Gastroesophageal sphincter (tissue), 3 donors: Measurements from ENCODE around the gene ZMYND11.

ENCODE experiments used
- CTCF ChIP-seq, 4 experiments: fragments of 200-600 bp in 2 of 4; fragments of 450-650 bp in 2 of 4; sonication (generic) in 1 of 4; IDR thresholded peaks; one replicate each; pipeline ENCODE4 v1.5.1; 2017 to 2019; ENCODE audit warnings: antibody characterized with exemption in 4 of 4, mild to moderate bottlenecking in 2 of 4, moderate library complexity in 2 of 4
- EP300 ChIP-seq: sonication (generic); formaldehyde crosslinking; IDR thresholded peaks from one replicate; pipeline ENCODE4 v1.6.1; 2017; ENCODE audit warnings: antibody characterized with exemption, mild to moderate bottlenecking
- POLR2AphosphoS5 ChIP-seq: sonication (generic); formaldehyde crosslinking; IDR thresholded peaks from one replicate; pipeline ENCODE4 v1.6.1; 2017; ENCODE audit warnings: antibody characterized with exemption

- TF ChIP-seq EP300 (no peak), POLR2AphosphoS5 (no peak), CTCF (IDR thresholded peaks at IDR 0.05) (no peak)
Observed at GRCh38 chr10:278707-279106, 143.5 kb downstream of the ZMYND11 start.
